ENCODE results near the gene SRGN. TPM values are rescaled to one million over a fixed set of nuclear protein-coding genes. Genes with fewer than 3 reads are reported as not detected.

The SRGN gene
- polyA plus RNA-seq, 1 experiment = 83.5 TPM

DNA sequence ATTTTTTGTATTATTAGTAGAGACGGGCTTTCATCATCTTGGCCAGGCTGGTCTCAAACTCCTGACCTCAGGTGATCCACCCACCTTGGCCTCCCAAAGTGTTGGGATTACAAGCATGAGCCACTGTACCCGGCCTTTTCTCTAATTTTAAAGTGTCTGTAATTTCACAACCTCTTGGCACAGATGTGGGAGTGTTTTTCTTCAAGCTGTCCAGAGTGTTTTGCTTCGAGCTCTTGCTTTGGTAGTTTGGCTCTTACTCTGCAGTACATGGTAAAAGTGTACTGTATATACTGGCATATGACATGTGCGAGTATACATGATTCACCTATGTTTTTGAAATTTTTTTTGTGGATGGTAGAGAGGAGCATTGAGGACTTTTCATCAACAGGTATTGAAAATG, 9.8 kb downstream of the SRGN start:
- no peak overlapping the region for H3K4me3 ChIP-seq (ENCODE audit: low read depth, low read length)
- H3K27me3 ChIP-seq (ENCODE audit: control insufficient read depth, insufficient read depth, low read length) = no peaks in the 10 kb centered on the region
- TF ChIP-seq, protein P1, sequence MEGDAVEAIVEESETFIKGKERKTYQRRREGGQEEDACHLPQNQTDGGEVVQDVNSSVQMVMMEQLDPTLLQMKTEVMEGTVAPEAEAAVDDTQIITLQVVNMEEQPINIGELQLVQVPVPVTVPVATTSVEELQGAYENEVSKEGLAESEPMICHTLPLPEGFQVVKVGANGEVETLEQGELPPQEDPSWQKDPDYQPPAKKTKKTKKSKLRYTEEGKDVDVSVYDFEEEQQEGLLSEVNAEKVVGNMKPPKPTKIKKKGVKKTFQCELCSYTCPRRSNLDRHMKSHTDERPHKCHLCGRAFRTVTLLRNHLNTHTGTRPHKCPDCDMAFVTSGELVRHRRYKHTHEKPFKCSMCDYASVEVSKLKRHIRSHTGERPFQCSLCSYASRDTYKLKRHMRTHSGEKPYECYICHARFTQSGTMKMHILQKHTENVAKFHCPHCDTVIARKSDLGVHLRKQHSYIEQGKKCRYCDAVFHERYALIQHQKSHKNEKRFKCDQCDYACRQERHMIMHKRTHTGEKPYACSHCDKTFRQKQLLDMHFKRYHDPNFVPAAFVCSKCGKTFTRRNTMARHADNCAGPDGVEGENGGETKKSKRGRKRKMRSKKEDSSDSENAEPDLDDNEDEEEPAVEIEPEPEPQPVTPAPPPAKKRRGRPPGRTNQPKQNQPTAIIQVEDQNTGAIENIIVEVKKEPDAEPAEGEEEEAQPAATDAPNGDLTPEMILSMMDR (IDR thresholded peaks at IDR 0.05; ENCODE audit: insufficient read depth, low read depth, low read length) = no peak
- CTCF ChIA-PET = interaction anchor here (1.2 kb wide), 1 partner anchor 327 kb away, joined by 4 read pairs; no protein-coding TSS in a partner anchor
- H3K36me3 ChIP-seq (ENCODE audit: control insufficient read depth, insufficient read depth, low read length) = no peaks in the 10 kb centered on the region
- POLR2A ChIA-PET = no interaction called here
- no peak for DNase-seq (ENCODE audit: low read depth)

DNA sequence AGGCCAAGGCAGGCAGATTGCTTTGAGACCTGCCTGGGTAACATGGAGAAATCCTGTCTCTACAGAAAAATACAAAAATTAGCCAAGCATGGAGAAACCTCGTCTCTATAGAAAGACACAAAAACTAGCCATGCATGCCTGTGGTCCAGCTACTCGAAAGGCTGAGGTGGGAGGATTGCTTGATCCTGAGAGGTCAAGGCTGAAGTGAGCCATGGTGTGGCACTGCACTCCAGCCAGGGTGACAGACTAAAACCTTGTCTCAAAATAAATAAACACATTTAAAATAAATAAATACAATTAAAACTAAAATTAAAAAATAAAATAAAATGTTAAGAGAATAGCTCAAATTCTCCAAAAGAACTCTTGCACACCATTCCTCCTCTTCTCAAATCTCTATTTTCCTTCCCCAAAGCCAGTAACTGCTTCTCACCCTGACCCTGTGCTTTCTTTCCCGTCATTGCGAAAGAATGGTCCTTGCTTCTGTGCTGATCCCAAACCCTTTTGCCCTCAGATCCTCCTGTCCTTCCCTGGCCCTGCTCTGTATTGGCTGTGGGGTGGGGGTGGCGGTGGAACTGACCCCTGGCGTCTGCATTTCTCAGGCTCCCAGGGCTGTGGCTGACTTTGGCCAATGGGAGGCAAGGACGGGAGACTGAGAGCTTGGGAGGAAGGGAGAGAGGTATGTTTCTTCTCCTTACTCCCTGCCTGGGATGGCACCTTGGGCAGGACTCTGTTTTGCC, 12.4 kb downstream of the SRGN start:
- no peaks in the 10 kb centered on the region for H3K36me3 ChIP-seq (ENCODE audit: control insufficient read depth, insufficient read depth, low read length)
- POLR2A ChIA-PET = no interaction called here
- H3K4me3 ChIP-seq (ENCODE audit: low read depth, low read length) = no peak overlapping the region
- TF ChIP-seq, protein P1 (IDR thresholded peaks at IDR 0.05; ENCODE audit: insufficient read depth, low read depth, low read length) = no peak
- CTCF ChIA-PET = interaction anchor here (0.9 to 1.1 kb wide), 2 partner anchors 13 to 95 kb away, joined by 3 read pairs; no protein-coding TSS in a partner anchor
- H3K27me3 ChIP-seq (ENCODE audit: control insufficient read depth, insufficient read depth, low read length) = no peaks in the 10 kb centered on the region
- DNase-seq (ENCODE audit: low read depth) = no peak

DNA sequence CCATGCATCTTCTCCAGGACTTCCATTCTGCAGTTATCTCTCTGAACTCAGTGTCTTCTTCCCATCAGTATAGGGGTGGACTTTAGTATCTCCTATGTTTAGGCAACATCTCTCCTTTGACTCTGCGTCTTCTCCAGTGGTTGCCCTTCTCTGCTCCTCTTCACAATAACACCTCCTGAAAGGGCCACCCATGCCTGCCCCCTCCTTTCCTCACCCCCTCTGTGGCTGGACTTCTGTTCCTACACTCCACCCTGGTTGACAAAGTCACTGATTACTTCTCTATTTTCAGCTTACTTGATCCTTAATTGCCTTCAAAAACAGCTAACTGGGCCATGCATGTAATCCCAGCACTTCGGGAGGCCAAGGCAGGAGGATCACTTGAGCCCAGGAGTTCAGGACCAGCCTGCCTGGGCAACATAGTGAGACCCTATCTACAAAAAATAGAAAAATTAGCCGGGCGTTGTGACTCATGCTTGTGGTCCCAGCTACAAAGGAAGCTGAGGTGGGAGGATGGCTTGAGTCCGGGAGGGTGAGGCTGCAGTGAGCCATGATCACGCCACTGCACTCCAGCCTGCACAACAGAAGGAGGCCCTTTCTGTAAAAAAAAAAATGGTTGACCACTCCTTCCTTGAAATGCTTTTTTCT, 13.7 kb downstream of the SRGN start:
- DNase-seq (ENCODE audit: low read depth) = no peak
- H3K4me3 ChIP-seq (ENCODE audit: low read depth, low read length) = no peak overlapping the region
- H3K36me3 ChIP-seq (ENCODE audit: control insufficient read depth, insufficient read depth, low read length) = no peaks in the 10 kb centered on the region
- CTCF ChIA-PET = interaction anchor here (1.1 to 1.9 kb wide), 4 partner anchors 9 to 291 kb away, joined by 3 to 7 read pairs (median 4); no protein-coding TSS in a partner anchor
- H3K27me3 ChIP-seq (ENCODE audit: control insufficient read depth, insufficient read depth, low read length) = no peaks in the 10 kb centered on the region
- POLR2A ChIA-PET = no interaction called here
- TF ChIP-seq, protein P1 (IDR thresholded peaks at IDR 0.05; ENCODE audit: insufficient read depth, low read depth, low read length) = no peak

DNA sequence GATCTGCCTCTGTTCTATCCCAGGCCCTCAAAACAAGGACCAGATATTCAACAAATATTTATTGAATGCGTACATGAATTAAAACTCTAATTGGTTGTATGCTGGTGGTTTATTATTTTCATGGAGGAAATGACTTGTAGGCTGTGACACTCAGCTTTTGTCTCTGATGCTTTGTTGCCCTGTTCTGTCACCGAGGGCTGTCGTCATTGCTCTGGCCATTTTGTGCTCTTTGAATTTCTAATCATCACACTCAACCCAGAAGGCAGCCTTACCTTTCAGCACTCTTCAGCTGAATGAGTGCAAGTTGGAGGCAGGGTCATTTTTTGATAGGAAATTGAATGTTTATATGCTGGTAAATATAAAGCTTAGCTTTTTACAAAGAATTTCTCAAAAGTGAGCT, 14.5 kb downstream of the SRGN start:
- CTCF ChIA-PET = interaction anchor here (1.2 to 1.9 kb wide), 3 partner anchors 8 to 290 kb away, joined by 3 to 7 read pairs (median 5); no protein-coding TSS in a partner anchor

DNA sequence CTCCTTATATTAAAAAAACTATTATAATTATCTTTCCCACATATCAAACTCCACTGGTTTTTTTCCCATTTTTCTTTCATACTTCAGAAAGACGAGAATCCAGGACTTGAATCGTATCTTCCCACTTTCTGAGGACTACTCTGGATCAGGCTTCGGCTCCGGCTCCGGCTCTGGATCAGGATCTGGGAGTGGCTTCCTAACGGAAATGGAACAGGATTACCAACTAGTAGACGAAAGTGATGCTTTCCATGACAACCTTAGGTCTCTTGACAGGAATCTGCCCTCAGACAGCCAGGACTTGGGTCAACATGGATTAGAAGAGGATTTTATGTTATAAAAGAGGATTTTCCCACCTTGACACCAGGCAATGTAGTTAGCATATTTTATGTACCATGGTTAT, 15.9 kb downstream of the SRGN start:
- ChIA-PET CTCF (interaction anchor here (1.3 kb wide), 1 partner anchor 10 kb away, joined by 4 read pairs; no protein-coding TSS in a partner anchor), POLR2A (no interaction called here)
- TF ChIP-seq, protein P1 (IDR thresholded peaks at IDR 0.05; ENCODE audit: insufficient read depth, low read depth, low read length) = no peak
- no peaks in the 10 kb centered on the region for H3K36me3 ChIP-seq (ENCODE audit: control insufficient read depth, insufficient read depth, low read length)
- no peak for DNase-seq (ENCODE audit: low read depth)
- H3K4me3 ChIP-seq (ENCODE audit: low read depth, low read length) = no peak overlapping the region
- no peaks in the 10 kb centered on the region for H3K27me3 ChIP-seq (ENCODE audit: control insufficient read depth, insufficient read depth, low read length)

More for the DNA sequence above, 14.5 kb downstream of the SRGN start:
- POLR2A ChIA-PET = no interaction called here
- Histone ChIP-seq H3K36me3 (ENCODE audit: control insufficient read depth, insufficient read depth, low read length) (no peaks in the 10 kb centered on the region), H3K27me3 (ENCODE audit: control insufficient read depth, insufficient read depth, low read length) (no peaks in the 10 kb centered on the region), H3K4me3 (ENCODE audit: low read depth, low read length) (no peak overlapping the region)
- TF ChIP-seq, protein P1 (IDR thresholded peaks at IDR 0.05; ENCODE audit: insufficient read depth, low read depth, low read length) = no peak
- DNase-seq (ENCODE audit: low read depth) = no peak
